NCI-H2107 (cell line): ENCODE data around the gene VMAC.

Experiments used
- DNase-seq: peaks from one replicate; lab custom pipeline; 2025; lab: John Stamatoyannopoulos, UW

The VMAC gene

DNA sequence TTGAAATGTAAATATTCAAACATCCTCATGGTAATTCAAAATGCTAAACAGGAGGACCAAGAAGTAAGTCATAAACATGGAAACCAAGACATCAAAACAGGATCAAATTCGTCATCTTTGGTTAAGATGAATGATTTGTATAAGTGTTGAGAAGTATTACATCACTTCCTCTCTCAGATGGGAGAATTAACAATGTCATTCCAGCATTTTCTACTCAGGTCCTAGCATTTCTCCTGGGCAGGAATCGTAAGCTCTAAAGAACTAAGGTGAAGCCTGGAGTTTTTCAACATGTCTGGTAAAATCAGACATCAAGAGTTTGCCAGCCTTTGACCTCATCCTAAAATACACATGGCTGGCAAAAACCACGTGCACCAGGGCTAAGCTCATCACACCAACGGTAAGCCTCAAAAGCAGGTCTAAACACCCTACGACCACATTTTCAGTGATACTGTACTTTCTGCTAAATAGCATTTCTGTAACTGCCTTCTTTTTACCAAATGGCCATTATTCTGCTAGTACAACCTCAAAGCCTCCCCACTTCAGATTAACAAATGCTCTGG is 48.4 kb downstream of the VMAC start:
- DNase-seq, result no peak

DNA sequence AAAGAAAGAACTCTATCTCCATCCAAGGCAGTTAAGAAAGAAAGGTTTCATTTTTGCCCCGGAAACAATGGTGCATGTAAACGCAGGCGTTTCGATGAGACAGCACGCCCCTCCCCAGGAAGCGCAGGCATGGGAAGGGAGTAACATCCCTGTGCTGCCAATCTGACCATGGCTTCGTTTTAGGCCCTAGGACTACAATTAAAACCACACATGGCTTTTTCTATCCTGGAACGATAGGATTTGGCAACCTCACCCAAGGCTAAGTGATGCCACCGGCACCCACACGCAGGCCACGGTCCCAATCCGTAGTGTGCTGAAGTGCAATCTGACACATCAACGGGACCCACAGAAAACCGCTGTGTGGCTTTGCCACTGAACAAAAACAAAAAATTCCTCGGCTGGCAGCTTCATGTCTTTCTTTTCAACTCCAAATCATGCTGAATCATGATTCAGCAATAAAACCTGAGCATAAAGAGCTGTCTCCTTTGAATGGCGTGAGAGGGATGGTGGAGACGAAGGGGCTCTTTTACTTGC is 49.1 kb downstream of the VMAC start:
- DNase-seq, result no peak

DNA sequence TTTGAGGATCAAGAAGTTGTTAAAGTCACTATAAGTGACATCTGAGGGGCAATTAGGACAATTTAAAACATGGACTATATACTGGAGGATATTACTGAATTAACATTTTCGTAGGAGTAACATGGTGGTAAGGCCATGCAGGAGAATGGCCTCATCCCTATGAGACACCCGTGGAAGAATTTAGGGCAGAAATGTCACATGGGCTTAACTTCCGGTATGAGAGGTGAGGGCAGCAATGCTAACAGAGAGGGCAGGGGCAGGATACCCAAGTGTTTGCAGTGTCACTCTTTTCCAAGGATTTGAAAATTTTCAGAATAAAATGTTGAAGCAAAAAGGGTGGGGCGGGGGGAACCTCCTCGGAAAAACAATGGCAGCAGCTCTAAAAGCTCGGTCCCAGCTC is 49.6 kb downstream of the VMAC start:
- no peak for DNase-seq

DNA sequence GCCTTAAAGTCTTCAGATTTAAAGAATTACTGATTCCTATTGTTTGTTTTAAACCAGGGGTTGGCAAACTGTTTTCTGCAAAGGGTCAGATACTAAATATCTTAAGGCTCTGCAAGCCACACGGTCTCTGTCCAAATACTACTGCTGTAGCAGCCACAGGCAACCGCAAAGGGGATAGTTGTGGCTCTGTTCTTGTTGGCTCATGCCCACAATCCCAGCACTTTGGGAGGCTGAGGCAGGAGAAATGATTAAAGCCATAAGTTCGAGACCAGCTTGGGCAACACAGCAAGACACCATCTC is 50.9 kb downstream of the VMAC start:
- DNase-seq, result no peak

DNA sequence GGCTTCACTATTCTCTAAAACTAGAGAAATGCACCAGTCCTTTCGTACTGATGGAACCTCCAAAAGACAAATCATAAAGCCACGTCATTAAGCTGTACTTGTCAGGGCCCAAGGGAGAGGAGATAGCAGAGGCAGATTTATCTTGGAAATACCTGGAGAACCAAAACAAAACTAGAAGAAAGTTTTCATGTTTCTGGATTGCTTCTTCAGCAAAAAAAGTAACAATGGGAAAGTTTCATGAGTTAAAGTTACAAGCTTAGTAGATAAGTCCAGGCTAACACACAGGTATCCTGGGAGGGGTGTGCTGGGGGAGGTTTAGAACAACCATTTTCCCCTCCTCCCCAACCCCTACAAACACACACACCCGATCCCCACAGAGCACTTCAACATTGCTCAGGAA is 51.7 kb downstream of the VMAC start:
- DNase-seq, result no peak

DNA sequence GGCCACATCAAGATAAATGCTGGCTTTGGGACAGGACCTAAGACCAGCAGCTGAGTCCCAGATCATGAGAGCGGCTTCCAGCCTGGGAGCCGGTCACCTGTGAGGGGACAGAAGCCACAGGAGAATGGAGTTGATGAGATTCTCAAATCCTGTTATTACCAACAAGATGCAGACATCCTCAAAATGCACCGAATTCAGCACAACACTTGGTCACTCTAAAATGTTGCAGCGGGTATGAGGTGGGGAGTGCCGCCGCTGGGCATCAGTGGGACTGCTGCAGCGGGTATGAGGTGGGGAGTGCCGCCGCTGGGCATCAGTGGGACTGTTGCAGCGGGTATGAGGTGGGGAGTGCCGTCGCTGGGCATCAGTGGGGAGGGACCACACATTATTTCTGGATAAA is 52.1 kb downstream of the VMAC start:
- DNase-seq, result no peak

DNA sequence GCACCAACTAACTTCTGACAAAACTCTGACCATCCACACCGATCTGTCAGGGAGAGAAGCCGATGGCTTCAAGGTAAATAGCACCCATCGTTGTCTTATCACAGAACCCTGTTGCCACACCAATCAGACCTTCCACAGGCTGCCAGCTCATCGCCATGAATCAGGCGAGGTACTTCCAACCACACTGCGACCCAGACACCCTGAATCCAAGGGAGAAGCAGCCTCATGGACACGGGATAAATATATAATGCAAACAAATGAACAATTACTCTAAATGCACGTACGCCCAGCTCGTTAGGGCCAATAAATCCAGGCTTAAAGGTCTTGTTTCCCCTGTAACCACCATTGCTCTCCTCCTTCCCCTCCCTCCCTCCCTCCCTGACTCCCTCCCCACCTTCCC is 52.5 kb downstream of the VMAC start:
- no peak for DNase-seq

DNA sequence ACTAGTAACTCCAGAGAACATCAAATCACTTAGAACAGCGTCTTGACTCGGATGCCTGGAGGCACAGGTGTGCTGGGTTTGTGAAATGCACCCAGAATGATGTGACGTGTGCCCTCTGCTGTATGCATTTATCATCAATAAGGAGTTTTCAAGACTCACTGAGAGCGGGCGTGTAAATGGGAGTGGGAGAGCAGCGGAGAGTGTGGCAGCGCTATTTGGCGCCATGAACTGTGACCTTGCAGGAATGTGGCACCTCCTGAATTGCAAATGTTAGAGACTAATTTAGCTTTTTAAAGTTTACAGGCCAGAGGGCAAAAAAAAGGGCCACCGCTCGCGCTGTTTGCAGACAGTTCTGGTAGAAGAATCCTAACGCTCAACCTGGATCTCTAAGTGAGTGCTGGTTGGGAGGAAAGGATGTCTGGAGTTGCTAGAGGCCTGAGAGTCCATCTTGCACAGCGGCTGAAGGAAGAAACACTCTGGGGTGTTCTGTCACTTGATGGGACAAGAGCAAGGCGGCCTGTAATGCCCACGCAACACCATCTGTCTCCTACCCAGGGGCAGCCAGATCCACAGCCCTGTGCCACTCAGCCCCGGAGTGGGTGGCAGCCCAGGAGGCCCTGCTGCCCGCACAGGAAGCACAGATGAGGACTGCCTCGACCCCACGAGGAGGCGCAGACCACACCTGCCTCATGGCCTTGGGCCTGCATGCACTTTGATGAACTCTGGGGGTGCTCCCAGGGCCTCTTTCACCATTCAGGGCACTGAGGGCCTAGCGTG is 53.6 kb downstream of the VMAC start:
- DNase-seq, result no peak

DNA sequence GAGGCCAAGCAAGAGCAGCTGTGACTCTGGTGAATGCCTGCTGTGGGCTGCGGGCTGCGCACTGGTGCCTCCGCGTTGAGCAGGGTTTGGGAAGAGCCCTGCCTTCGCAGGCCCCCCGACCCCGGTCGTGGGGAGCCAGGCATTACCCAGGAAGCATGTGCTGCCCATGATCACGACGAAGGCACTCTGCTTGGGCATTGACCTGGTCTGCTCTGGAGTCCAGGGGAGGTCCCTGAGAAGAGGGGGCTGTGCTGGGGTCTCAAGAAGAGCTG is 54.1 kb downstream of the VMAC start:
- no peak for DNase-seq

DNA sequence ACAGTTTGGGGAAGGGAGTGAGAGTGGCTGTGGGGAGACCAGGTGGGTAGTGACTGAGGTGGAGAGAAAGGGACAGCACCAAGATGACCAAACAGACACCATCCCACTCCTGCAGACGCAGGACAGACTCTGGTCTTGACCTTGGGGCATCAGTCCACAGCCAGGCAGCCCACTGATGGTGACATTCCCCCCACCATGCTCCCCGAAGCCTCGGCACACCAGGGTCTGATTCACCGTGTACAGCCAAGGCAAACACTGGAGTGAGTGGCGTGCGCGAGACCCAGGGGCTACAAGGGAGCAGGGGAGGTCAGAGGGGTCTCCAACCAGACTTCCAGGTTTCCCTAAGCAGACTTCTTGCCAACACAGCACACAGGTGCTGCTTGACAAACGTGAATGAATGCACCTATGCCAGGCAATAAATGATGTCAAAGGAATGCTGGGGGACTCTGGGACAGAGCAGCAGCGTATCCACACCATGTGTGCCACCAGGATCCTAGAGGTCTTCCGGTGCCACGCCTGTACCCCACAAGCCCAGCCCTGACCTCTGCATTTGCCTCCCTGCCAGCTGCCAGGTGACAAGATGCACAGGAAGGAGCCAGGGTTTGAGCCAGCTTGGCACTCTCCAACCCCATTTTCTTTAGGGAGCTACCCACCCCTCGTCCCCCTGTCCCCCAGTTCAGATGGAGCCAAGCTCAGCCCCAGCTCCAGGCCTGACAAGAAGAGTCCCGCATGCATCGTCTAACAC is 54.8 kb downstream of the VMAC start:
- DNase-seq, result no peak
